HCT116 (cell line): ENCODE results near the gene ASAP2. TPM values are rescaled to one million over a fixed set of nuclear protein-coding genes. Genes with fewer than 3 reads are reported as not detected.

Experiments used
- ATAC-seq: fragments of 200-7000 bp; cut with Tn5 transposase; 2 replicates; pipeline ENCODE4 v1.9.1; 2020; ENCODE audit warnings: mild to moderate bottlenecking, moderate library complexity
- BruUV-seq: library from RNA; stranded (reverse); fragments of 400-500 nt; replicated peaks from 2 replicates; lab custom pipeline; 2021; lab: Mats Ljungman, UMichigan
- CTCF ChIA-PET: fragments of 300-600 bp; sonication (Branson Sonifier 250); formaldehyde crosslinking; loops from one replicate; lab custom pipeline; 2021; ENCODE audit warnings: antibody characterized with exemption; lab: Charles Lee
- POLR2A ChIA-PET: fragments of 300-600, 350-600 bp; sonication (Branson Sonifier 250); formaldehyde crosslinking; loops from one replicate; lab custom pipeline; 2021; ENCODE audit warnings: antibody characterized with exemption; lab: Charles Lee
- RAD21 ChIA-PET, 2 experiments: fragments of 300-600 bp; sonication (Branson Sonifier 250); formaldehyde crosslinking; loops; one replicate each; lab custom pipeline; 2023; ENCODE audit warnings: low total read pairs in 2 of 2; ENCODE audit not compliant: uncharacterized antibody in 2 of 2, unreplicated experiment in 2 of 2, low non-redundant PET in 1 of 2; lab: Charles Lee
- DNase-seq: peaks from one replicate; pipeline ENCODE4 v3.0.0-alpha.2; 2010; ENCODE audit warnings: low read depth, low spot score
- H2AFZ ChIP-seq: fragments of 200-600 bp; shearing (Covaris generic), sonication (generic); 2 replicates; pipeline ENCODE4 v1.6.1; 2017; ENCODE audit warnings: low read depth, mixed run types, mixed read lengths, antibody characterized with exemption, low read length; ENCODE audit not compliant: poor library complexity, severe bottlenecking
- H3K27ac ChIP-seq: 2 replicates; pipeline ENCODE4 v1.5.1; 2012; ENCODE audit warnings: low read depth, low read length
- H3K27me3 ChIP-seq: fragments of 200-600 bp; sonication (generic); 2 replicates; pipeline ENCODE4 v1.6.1; 2016; ENCODE audit warnings: mixed run types, low read length, mixed read lengths; ENCODE audit not compliant: insufficient read depth
- H3K36me3 ChIP-seq, 2 experiments: fragments of 200-500 bp in 1 of 2; fragments of 200-600 bp in 1 of 2; sonication (Bioruptor generic) in 1 of 2; sonication (generic) in 1 of 2; 2 replicates each; pipeline versions ENCODE4 v1.5.1 to v1.6.1; 2014 to 2016; ENCODE audit warnings: low read length in 2 of 2, inconsistent platforms in 1 of 2, mixed read lengths in 1 of 2, mixed run types in 1 of 2; ENCODE audit not compliant: insufficient read depth in 2 of 2, control insufficient read depth in 1 of 2
- H3K4me1 ChIP-seq, 2 experiments: fragments of 200-600 bp in 1 of 2; sonication (generic) in 1 of 2; 2 replicates each; pipeline versions ENCODE4 v1.5.1 to v1.6.1; 2012 to 2017; ENCODE audit warnings: low read length in 2 of 2, inconsistent platforms in 1 of 2, mild to moderate bottlenecking in 1 of 2, mixed read lengths in 1 of 2, mixed run types in 1 of 2, moderate library complexity in 1 of 2; ENCODE audit not compliant: insufficient read depth in 2 of 2, control insufficient read depth in 1 of 2
- H3K4me2 ChIP-seq: fragments of 200-600 bp; sonication (generic); 2 replicates; pipeline ENCODE4 v1.6.1; 2017; ENCODE audit warnings: mixed run types, low read length, mixed read lengths
- H3K4me3 ChIP-seq, 2 experiments: fragments of 200-600 bp in 1 of 2; sonication (generic) in 1 of 2; replicated peaks in 1 of 2; 2 replicates each; pipeline ENCODE4 v1.5.1; 2011 to 2016; ENCODE audit warnings: low read length in 2 of 2, control low read depth in 1 of 2, low read depth in 1 of 2, mild to moderate bottlenecking in 1 of 2, mixed read lengths in 1 of 2, mixed run types in 1 of 2
- H3K79me2 ChIP-seq: fragments of 200-600 bp; sonication (generic); 2 replicates; pipeline ENCODE4 v1.6.1; 2017; ENCODE audit warnings: mild to moderate bottlenecking, mixed run types, low read length, moderate library complexity, mixed read lengths; ENCODE audit not compliant: insufficient read depth
- H3K9ac ChIP-seq: fragments of 200-600 bp; sonication (generic); 2 replicates; pipeline ENCODE4 v1.6.1; 2016; ENCODE audit warnings: low read length, mixed read lengths
- H3K9me2 ChIP-seq: fragments of 200-600 bp; sonication (generic), shearing (Covaris generic); 2 replicates; pipeline ENCODE4 v1.6.1; 2017; ENCODE audit warnings: mixed run types, mild to moderate bottlenecking, moderate library complexity; ENCODE audit not compliant: insufficient read depth
- H3K9me3 ChIP-seq, 2 experiments: fragments of 200-500 bp in 1 of 2; fragments of 200-600 bp in 1 of 2; sonication (Bioruptor generic) in 1 of 2; sonication (generic) in 1 of 2; 2 replicates each; pipeline ENCODE4 v1.6.1; 2014 to 2017; ENCODE audit warnings: low read length in 2 of 2, mixed read lengths in 2 of 2, inconsistent platforms in 1 of 2, low read depth in 1 of 2, mild to moderate bottlenecking in 1 of 2, mixed run types in 1 of 2, moderate library complexity in 1 of 2; ENCODE audit not compliant: control insufficient read depth in 1 of 2, insufficient read depth in 1 of 2
- H4K20me1 ChIP-seq: fragments of 200-600 bp; sonication (generic), shearing (Covaris generic); 2 replicates; pipeline ENCODE4 v1.6.1; 2017; ENCODE audit warnings: mixed run types, mild to moderate bottlenecking, moderate library complexity; ENCODE audit not compliant: insufficient read depth
- ATF3 ChIP-seq: IDR thresholded peaks from 2 replicates; pipeline ENCODE4 v1.6.1; 2012
- CBX3 ChIP-seq: IDR thresholded peaks from 2 replicates; pipeline ENCODE4 v1.6.1; 2012; ENCODE audit warnings: low read depth
- CEBPB ChIP-seq: IDR thresholded peaks from 2 replicates; pipeline ENCODE4 v1.6.1; 2012; ENCODE audit warnings: low read depth
- CTCF ChIP-seq, 3 experiments: fragments of 200-600 bp in 1 of 3; sonication (generic) in 1 of 3; IDR thresholded peaks in 2 of 3; conservative IDR thresholded peaks in 1 of 3; 2 replicates each; pipeline ENCODE4 v1.5.1; 2012 to 2017; ENCODE audit warnings: low read depth in 2 of 3, low read length in 2 of 3, antibody characterized with exemption in 1 of 3, borderline replicate concordance in 1 of 3, control low read depth in 1 of 3, mild to moderate bottlenecking in 1 of 3, mixed read lengths in 1 of 3, mixed run types in 1 of 3, moderate library complexity in 1 of 3; ENCODE audit not compliant: insufficient read depth in 1 of 3
- EGR1 ChIP-seq: IDR thresholded peaks from 2 replicates; pipeline ENCODE4 v1.6.1; 2012; ENCODE audit warnings: low read depth
- EZH2phosphoT487 ChIP-seq: fragments of 200-600 bp; IDR thresholded peaks from 2 replicates; pipeline ENCODE4 v1.6.1; 2018; ENCODE audit warnings: antibody characterized with exemption, borderline replicate concordance
- JUND ChIP-seq: IDR thresholded peaks from 2 replicates; pipeline ENCODE4 v1.6.1; 2012
- POLR2A ChIP-seq: IDR thresholded peaks from 2 replicates; pipeline ENCODE4 v1.7.0; 2011; ENCODE audit warnings: borderline replicate concordance; ENCODE audit not compliant: insufficient read depth, insufficient read length; ENCODE audit errors: extremely low read depth
- POLR2AphosphoS5 ChIP-seq: IDR thresholded peaks from 2 replicates; pipeline ENCODE4 v1.6.1; 2011; ENCODE audit warnings: mild to moderate bottlenecking, low read depth, low read length, moderate library complexity
- RAD21 ChIP-seq: IDR thresholded peaks from 2 replicates; pipeline ENCODE4 v1.6.1; 2012; ENCODE audit warnings: low read depth, mild to moderate bottlenecking
- SIN3A ChIP-seq: IDR thresholded peaks from 2 replicates; pipeline ENCODE4 v1.6.1; 2012; ENCODE audit warnings: low read depth
- SP1 ChIP-seq: IDR thresholded peaks from 2 replicates; pipeline ENCODE4 v1.6.1; 2012; ENCODE audit warnings: low read depth
- intact Hi-C: fragments of 100-400 bp; cut with micrococcal nuclease; formaldehyde crosslinking; loops from 2 replicates; pipeline ENCODE4 v1.10.0; 2022
- total RNA-seq: library from RNA; stranded (reverse); gene quantifications from one replicate; pipeline ENCODE4 v1.2.1, GENCODE V29; 2021; ENCODE audit not compliant: unreplicated experiment
- TF ChIP-seq, protein P1 (sequence below): IDR thresholded peaks from 2 replicates; pipeline ENCODE4 v1.6.1; 2011; ENCODE audit warnings: mild to moderate bottlenecking, low read length, moderate library complexity; ENCODE audit not compliant: insufficient replicate concordance; ENCODE audit errors: extremely low read depth

ASAP2 gene
- total RNA-seq, 1 experiment from 2014 or later = 16.5 TPM

DNA sequence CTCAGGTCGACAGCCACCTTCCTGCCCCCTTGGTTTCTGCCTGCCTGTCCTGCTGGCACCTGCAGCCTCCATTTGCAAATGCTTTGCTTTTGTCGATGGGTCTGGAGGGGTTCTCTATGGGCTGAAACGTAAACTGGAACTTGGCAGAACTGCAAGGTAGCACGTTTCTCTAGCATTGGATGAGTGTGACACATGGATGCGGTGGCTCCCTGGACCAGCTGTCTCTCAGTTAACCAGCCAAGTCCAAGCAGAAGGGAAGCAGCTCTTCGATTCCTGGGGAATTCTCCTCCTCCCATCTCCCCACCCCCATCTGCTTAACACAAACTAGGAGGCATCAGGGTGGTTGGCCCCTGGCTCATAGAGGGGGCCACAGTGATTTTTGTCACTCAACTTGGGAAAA lies 159.4 kb downstream of the ASAP2 start (continued):
- TF ChIP-seq EGR1 (no peak), SP1 (no peak), POLR2AphosphoS5 (no peak), POLR2A (no peak), SIN3A (no peak)

- Histone ChIP-seq H2AFZ (no peak overlapping the region), H3K4me1 (no peaks in the 10 kb centered on the region), H3K4me3 (no peak overlapping the region), H3K27me3 (no peaks in the 10 kb centered on the region), H3K36me3 (no peaks in the 10 kb centered on the region), H3K4me2 (no peak overlapping the region), H3K9me3 (no peaks in the 10 kb centered on the region), H3K9me2 (no peaks in the 10 kb centered on the region), H4K20me1 (no peaks in the 10 kb centered on the region), H3K27ac (no peak overlapping the region), H3K9ac (no peak overlapping the region), H3K79me2 (no peaks in the 10 kb centered on the region)
- CTCF ChIA-PET = interaction anchor here (1.0 to 2.1 kb wide), 4 partner anchors 10 to 231 kb away, joined by 4 to 25 read pairs (median 5); no protein-coding TSS in a partner anchor
- TF ChIP-seq ATF3 = no peak
- no peak for TF ChIP-seq RAD21
- TF ChIP-seq POLR2A = no peak
- no peak for TF ChIP-seq CBX3
- no peak for TF ChIP-seq CEBPB
- TF ChIP-seq JUND = no peak
- TF ChIP-seq CTCF (IDR thresholded peaks at IDR 0.05 in 2 of 3, conservative IDR thresholded peaks at IDR 0.05 in 1 of 3; ENCODE audit: borderline replicate concordance in 1 of 3, insufficient read depth in 1 of 3, low read depth in 2 of 3, low read length in 2 of 3) = no peak
- TF ChIP-seq EZH2phosphoT487 = no peak
- TF ChIP-seq, protein P1, sequence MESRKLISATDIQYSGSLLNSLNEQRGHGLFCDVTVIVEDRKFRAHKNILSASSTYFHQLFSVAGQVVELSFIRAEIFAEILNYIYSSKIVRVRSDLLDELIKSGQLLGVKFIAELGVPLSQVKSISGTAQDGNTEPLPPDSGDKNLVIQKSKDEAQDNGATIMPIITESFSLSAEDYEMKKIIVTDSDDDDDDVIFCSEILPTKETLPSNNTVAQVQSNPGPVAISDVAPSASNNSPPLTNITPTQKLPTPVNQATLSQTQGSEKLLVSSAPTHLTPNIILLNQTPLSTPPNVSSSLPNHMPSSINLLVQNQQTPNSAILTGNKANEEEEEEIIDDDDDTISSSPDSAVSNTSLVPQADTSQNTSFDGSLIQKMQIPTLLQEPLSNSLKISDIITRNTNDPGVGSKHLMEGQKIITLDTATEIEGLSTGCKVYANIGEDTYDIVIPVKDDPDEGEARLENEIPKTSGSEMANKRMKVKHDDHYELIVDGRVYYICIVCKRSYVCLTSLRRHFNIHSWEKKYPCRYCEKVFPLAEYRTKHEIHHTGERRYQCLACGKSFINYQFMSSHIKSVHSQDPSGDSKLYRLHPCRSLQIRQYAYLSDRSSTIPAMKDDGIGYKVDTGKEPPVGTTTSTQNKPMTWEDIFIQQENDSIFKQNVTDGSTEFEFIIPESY = no peak
- TF ChIP-seq SP1 = no peak
- no peak for TF ChIP-seq SIN3A
- no peak for TF ChIP-seq EGR1
- RAD21 ChIA-PET = interaction anchor here (0.6 to 2.0 kb wide), 4 partner anchors 16 to 228 kb away, joined by 3 to 7 read pairs (median 4); no protein-coding TSS in a partner anchor
- ATAC-seq = no peak
- intact Hi-C loops = loop anchor here (1.0 to 2.0 kb wide), 2 partner anchors 164 to 228 kb away; partner anchors contain the start of gene ASAP2
- DNase-seq = no peak
- BruUV-seq = no TSS peak
- POLR2A ChIA-PET = no interaction called here
Observed at GRCh38 chr2:9370746-9371145, 164.1 kb downstream of the ASAP2 start.
